ENCODE results near the gene MYOCD.

GRCh38 chr17:12722282-12722681 is 56.6 kb downstream of the MYOCD start:
- no peak for TF ChIP-seq CTCF (IDR thresholded peaks at IDR 0.05)
- no peak for TF ChIP-seq POLR2A (IDR thresholded peaks at IDR 0.05)
